Neural progenitor cell (in vitro differentiated cells): ENCODE results near the gene EMC6.

Experiments
- CTCF ChIP-seq: fragments of 200-600 bp; sonication (generic); IDR thresholded peaks from 2 replicates; pipeline ENCODE4 v1.5.1; 2017; ENCODE audit warnings: antibody characterized with exemption, mild to moderate bottlenecking
- EZH2 ChIP-seq: fragments of 200-600 bp; sonication (generic); IDR thresholded peaks from 2 replicates; pipeline ENCODE4 v1.6.1; 2017; ENCODE audit warnings: antibody characterized with exemption, mild to moderate bottlenecking, moderate library complexity
- EZH2phosphoT487 ChIP-seq: fragments of 200-600 bp; sonication (generic); IDR thresholded peaks from 2 replicates; pipeline ENCODE4 v1.6.1; 2017; ENCODE audit warnings: antibody characterized with exemption

GRCh38 chr17:3685174-3685573 lies 16.6 kb downstream of the EMC6 start:
- TF ChIP-seq CTCF (no peak), EZH2phosphoT487 (no peak), EZH2 (no peak)
